ENCODE results near the gene KRT7. TPM values are rescaled to one million over a fixed set of nuclear protein-coding genes. Genes with fewer than 3 reads are reported as not detected.

KRT7 gene
- total and polyA plus RNA-seq, 9 of the 15 experiments (the other 6 are each of a cell fraction or from before 2014, with no cell fraction given), result 1.4 TPM; not detected in 8

DNA sequence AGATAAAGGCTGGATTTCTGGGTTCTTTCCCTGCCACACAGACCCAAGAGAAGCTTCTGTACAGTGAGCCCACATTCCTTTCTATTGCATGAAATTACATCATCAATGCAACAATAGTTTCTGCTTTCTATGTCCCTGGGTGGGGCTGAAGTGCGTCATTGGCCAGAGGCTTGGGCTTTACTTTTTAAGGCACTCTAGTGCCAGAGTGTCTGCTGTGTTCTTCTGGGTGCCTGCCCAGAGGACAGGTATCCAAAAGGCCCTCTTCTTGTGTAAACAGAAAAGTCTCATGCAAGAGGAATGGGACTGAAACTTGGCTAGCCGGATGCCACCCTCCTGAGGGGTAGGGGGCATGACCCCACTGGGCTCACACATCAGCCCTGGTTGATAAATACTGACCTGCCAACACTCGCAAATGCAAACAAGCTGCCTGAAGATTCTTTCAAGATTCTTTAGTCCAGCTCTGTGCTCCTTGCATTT lies 47.3 kb downstream of the KRT7 start (continued):
- TF ChIP-seq, protein P1, sequence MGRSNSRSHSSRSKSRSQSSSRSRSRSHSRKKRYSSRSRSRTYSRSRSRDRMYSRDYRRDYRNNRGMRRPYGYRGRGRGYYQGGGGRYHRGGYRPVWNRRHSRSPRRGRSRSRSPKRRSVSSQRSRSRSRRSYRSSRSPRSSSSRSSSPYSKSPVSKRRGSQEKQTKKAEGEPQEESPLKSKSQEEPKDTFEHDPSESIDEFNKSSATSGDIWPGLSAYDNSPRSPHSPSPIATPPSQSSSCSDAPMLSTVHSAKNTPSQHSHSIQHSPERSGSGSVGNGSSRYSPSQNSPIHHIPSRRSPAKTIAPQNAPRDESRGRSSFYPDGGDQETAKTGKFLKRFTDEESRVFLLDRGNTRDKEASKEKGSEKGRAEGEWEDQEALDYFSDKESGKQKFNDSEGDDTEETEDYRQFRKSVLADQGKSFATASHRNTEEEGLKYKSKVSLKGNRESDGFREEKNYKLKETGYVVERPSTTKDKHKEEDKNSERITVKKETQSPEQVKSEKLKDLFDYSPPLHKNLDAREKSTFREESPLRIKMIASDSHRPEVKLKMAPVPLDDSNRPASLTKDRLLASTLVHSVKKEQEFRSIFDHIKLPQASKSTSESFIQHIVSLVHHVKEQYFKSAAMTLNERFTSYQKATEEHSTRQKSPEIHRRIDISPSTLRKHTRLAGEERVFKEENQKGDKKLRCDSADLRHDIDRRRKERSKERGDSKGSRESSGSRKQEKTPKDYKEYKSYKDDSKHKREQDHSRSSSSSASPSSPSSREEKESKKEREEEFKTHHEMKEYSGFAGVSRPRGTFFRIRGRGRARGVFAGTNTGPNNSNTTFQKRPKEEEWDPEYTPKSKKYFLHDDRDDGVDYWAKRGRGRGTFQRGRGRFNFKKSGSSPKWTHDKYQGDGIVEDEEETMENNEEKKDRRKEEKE (IDR thresholded peaks at IDR 0.05; ENCODE audit: borderline replicate concordance in 1 of 2, control insufficient read depth in 1 of 2, low read depth in 2 of 2, low read length in 1 of 2), result no peak
- TF ChIP-seq DNMT1 (IDR thresholded peaks at IDR 0.05) (no peak), JUND (IDR thresholded peaks at IDR 0.05; ENCODE audit: borderline replicate concordance, low read depth, low read length) (peak; percentile 76), JUND (tag; IDR thresholded peaks at IDR 0.05; ENCODE audit: borderline replicate concordance, low read depth, low read length) (peak; percentile 56; the same call in 1 of the 3 replicates), ZNF280A (IDR thresholded peaks at IDR 0.05; ENCODE audit: low read depth, partially characterized antibody) (no peak), TAF9B (IDR thresholded peaks at IDR 0.05; ENCODE audit: partially characterized antibody) (no peak), EP400 (IDR thresholded peaks at IDR 0.05) (0 out of 2 replicates have a peak, but pooled peaks have one; percentile 27), ELF2 (CRISPR knock-in tag; IDR thresholded peaks at IDR 0.05) (no peak), L3MBTL2 (IDR thresholded peaks at IDR 0.05) (peak; percentile 3; the same call in 1 of the 2 replicates), ETS2 (tag; IDR thresholded peaks at IDR 0.05; ENCODE audit: borderline replicate concordance, poor library complexity, severe bottlenecking) (no peak)
- TF ChIP-seq, protein P2, sequence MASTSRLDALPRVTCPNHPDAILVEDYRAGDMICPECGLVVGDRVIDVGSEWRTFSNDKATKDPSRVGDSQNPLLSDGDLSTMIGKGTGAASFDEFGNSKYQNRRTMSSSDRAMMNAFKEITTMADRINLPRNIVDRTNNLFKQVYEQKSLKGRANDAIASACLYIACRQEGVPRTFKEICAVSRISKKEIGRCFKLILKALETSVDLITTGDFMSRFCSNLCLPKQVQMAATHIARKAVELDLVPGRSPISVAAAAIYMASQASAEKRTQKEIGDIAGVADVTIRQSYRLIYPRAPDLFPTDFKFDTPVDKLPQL (IDR thresholded peaks at IDR 0.05; ENCODE audit: extremely low read depth, insufficient read length), result no peak
- TF ChIP-seq, protein P3, sequence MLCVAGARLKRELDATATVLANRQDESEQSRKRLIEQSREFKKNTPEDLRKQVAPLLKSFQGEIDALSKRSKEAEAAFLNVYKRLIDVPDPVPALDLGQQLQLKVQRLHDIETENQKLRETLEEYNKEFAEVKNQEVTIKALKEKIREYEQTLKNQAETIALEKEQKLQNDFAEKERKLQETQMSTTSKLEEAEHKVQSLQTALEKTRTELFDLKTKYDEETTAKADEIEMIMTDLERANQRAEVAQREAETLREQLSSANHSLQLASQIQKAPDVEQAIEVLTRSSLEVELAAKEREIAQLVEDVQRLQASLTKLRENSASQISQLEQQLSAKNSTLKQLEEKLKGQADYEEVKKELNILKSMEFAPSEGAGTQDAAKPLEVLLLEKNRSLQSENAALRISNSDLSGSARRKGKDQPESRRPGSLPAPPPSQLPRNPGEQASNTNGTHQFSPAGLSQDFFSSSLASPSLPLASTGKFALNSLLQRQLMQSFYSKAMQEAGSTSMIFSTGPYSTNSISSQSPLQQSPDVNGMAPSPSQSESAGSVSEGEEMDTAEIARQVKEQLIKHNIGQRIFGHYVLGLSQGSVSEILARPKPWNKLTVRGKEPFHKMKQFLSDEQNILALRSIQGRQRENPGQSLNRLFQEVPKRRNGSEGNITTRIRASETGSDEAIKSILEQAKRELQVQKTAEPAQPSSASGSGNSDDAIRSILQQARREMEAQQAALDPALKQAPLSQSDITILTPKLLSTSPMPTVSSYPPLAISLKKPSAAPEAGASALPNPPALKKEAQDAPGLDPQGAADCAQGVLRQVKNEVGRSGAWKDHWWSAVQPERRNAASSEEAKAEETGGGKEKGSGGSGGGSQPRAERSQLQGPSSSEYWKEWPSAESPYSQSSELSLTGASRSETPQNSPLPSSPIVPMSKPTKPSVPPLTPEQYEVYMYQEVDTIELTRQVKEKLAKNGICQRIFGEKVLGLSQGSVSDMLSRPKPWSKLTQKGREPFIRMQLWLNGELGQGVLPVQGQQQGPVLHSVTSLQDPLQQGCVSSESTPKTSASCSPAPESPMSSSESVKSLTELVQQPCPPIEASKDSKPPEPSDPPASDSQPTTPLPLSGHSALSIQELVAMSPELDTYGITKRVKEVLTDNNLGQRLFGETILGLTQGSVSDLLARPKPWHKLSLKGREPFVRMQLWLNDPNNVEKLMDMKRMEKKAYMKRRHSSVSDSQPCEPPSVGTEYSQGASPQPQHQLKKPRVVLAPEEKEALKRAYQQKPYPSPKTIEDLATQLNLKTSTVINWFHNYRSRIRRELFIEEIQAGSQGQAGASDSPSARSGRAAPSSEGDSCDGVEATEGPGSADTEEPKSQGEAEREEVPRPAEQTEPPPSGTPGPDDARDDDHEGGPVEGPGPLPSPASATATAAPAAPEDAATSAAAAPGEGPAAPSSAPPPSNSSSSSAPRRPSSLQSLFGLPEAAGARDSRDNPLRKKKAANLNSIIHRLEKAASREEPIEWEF (CRISPR knock-in tag; IDR thresholded peaks at IDR 0.05), result no peak
- TF ChIP-seq, protein P4, sequence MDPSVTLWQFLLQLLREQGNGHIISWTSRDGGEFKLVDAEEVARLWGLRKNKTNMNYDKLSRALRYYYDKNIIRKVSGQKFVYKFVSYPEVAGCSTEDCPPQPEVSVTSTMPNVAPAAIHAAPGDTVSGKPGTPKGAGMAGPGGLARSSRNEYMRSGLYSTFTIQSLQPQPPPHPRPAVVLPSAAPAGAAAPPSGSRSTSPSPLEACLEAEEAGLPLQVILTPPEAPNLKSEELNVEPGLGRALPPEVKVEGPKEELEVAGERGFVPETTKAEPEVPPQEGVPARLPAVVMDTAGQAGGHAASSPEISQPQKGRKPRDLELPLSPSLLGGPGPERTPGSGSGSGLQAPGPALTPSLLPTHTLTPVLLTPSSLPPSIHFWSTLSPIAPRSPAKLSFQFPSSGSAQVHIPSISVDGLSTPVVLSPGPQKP (CRISPR knock-in tag; IDR thresholded peaks at IDR 0.05), result no peak

Data from K562 (cell line).